ENCODE data around the gene DNAAF1.
A peak's percentile ranks its signal among the peaks of the same experiment; 100 is the strongest.

Gene DNAAF1

DNA sequence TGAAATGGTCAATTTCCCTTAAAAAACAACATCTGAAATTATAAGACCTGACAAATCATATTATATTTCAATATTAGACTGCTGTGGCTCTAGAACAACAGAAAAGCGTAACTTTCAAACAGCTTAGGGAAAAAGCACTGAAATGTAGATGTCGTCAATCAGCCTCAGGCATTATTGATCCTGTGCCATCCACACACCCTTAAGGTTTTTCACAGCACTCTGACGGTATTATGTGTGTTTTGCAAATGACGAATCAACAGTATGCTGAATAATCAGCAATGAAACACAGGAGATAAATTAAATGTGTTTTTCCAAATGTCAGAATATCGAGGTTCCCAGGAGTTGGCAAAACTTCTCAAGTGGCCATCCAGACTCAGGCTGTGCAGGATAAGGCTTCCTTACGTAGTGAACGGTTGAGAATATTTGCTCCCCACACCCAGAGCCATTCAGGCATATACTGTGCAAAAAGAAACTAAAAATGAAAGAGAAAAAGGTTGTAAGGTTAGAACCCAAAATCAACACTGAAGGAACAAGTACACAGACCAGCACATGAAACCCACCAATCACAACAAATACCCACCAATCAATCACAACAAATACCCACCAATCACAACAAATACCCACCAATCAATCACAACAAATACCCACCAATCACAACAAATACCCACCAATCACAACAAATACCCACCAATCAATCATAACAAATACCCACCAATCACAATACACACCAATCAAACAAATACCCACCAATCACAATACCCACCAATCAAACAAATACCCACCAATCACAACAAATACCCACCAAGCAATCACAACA, 20.6 kb upstream of the DNAAF1 start:
- no peak for DNase-seq

DNA sequence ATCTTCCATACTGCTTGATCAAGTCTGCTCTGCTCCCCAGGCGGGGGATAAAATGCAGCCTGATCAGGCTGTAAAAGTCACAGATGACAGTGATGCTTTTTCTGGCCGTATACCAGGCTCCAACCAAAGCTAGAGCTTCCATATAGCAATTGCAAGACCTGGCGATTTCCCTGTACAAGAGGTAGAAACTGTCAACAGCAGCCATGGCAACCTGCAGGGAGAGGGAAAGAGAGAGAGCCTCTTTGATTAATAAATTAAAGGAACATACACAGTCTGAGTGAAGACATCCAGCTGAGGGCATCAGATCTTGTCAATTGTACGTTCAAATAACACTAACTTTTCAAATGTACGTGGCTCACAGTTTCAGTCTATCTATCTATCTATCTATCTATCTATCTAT, 14.0 kb upstream of the DNAAF1 start:
- DNase-seq = no peak

DNA sequence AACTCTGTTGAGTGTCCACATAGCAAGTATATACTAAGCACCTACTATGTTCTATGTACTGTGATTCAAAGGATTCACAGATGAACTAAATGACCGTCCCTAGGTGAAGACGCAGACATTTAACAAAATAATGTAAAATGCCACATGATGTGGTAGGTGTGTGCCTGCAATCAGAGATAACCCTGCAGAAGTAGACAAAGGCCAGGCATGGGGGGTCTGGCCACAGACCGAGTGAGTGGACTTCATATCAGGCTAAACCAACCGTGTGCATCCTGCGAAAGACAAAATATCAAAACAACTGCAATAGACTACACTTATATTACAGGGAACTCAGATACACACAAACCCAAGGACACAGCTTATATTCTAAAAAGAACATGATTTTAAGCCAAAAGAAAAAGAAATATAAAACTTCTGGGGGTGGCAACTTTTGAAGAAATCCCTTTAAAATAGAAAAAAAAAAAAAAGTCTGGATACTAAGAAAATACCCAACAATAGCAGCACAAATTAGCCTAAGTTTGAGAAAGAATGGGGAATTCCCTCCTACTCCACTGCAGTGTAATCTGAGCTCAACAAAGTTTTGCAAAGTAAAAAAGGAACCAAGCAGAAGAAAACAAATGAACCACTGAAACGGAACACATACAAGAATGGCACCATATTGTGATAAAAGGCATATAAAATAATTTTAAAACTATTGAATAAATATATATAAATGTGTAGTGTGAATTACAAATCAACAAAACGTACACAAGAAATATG, 12.4 kb upstream of the DNAAF1 start:
- no peak for DNase-seq

DNA sequence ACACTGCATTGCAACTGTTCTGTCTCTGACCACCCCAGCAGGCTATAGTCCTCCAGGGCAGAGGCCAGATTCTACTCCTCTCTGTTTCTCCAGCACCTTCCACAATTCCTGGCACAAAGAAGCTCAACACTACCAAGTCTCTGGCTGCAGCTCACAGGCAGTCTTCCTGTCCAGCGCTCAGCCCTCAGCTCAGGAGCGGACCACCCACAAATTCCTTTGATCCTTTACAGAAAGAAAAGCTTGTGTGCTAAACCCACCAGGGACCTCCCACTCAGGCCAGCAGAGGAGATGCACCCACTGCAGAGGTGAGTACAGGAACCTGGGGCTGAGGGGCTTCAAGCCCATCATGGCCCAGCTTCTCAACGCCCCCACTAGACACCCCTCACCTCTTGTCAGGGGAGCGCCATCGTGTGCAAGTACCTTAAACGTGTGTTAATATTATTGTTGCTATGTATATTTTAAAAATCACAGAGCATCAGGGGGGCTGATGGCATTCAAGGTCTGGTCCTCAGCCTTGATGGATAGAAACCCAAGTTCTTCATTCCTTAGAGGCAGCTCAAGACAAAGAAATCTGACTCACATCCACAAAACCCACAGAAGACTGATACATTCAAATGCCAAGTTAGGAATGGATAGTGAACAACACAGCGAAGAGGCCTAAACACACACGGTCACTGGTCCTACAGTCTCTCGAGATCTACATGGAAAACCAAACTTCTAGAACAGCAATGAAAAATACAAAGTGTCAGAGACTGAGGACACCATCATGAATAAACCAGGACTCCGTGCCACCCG, 8.6 kb upstream of the DNAAF1 start:
- DNase-seq = peak in 1 of 14 donors; percentile 57

DNA sequence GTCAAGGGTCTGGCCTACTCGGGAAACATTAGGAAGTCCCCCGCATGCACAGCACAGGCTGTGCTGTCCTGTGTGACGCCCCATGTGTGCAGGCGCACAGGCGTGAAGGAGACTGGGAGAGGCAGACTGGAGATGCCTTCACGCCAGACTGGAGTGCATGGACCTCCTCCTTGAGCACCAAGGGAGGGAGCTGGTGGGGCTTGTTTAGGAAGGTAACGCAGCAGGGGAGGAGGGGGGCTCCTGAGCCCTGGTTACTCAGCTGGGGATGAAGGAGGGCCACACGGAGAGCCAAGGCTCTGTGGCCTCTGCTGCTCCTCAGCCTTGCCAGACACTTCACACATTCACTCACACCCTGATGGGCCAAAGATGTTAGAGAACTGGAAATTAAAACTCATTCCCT, 7.8 kb upstream of the DNAAF1 start:
- no peak for DNase-seq

DNA sequence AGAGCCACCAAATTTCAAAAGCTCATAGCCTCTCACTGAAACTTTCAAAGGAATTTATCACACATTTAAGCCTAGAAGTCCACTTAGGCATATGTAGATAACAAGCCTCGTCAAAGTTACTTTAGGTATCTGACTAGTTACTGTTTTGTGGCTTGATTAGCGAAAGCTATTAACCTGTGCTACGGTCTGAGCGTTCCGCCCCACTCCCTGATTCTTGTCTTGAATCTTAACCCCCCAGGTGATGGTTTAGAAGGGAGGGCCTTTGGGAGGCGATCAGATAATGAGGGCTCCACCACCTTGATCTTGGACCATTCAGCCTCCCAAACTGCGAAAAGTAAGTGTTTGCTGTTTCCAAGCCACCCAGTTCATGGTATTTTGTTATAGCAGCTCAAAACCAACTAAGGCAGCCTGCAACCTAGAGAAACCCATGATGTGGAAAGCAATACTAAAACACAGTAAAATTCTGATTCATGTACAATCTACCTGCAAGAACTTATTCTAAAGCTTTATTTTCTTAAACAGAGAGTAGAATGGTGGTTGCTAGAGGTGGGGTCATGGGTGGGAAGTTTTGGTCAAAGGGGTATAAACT, 7.2 kb upstream of the DNAAF1 start:
- DNase-seq = no peak

DNA sequence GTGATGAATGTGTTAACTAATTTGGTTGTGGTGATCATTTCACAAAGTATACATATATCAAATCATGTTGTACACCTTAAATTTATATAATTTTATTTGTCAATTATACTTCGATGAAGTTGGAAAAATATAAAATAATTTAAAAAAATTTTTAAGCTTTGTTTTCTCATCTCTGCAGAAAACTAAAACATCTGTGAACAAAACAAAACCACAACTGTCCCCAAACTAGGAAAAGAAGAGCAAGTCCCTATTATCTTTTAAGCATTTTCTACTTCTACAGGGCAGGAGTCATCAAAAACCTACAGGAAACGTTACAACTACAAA, 6.6 kb upstream of the DNAAF1 start:
- no peak for DNase-seq

DNA sequence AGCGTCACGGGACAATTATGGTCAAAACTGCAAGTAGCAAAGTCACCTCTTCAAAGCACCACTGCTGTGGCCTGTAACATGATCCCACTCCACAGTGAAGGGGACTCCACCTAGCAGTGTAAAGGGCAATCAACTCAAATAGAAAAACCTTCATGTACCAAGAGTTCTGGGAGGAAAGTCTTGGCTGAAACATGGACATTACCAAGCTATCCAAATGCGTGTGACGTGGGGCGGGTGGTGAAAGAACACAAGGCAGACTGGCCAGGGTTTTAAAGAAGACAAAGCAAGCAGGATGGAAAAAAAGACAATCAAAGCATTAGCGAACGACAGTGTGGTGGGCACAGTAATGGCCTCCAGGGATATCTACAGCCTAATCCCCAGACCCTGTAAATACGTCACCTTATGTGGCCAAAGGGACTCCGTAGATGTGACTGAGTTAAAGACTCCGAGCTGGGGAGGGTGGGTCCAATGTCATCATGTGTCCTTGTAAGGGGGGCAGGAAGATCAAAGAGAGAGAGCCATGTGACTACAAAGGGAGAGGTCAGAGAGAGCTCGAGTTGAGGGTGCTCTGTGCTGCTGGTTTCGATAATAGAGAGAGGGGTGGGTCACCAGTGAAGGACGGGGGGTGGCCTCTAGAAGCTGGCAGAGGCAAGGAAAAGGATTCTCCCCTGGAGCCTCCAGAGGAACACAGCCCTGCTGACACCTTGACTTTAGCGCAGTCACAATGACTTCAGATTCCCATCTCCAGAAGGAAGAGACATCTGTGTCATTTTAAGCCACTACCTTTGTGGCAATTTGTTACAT, 6.1 kb upstream of the DNAAF1 start:
- DNase-seq = no peak

DNA sequence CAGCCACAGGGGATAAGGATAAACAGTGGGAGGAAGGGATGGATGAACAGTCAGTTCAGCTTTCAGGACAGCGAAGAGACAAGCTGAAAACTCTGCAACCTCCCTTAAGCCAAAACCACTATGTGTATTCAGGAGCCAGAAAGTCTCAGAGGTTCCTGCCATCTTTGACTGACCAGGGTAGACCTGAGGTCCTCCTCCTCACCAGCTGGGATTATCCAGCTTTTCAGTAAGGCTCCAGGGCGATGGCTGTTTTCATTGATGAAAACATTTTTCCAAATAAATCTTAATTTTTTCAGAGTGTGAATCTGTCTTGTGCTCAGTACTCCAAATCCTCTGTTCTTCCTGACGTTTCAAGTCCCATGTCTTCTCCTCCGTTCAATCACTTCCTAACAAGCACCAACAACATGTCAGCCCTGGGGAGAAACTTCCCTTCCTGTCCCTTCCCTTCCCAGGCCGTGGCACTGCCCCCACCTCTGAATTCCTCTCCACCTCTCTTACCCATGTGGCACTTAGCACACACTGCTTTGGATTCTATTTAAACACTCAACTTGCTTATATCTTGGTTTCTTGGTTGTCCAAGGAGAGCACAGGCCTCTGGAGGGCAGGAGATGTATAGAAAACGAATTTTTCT, 5.4 kb upstream of the DNAAF1 start:
- no peak for DNase-seq

DNA sequence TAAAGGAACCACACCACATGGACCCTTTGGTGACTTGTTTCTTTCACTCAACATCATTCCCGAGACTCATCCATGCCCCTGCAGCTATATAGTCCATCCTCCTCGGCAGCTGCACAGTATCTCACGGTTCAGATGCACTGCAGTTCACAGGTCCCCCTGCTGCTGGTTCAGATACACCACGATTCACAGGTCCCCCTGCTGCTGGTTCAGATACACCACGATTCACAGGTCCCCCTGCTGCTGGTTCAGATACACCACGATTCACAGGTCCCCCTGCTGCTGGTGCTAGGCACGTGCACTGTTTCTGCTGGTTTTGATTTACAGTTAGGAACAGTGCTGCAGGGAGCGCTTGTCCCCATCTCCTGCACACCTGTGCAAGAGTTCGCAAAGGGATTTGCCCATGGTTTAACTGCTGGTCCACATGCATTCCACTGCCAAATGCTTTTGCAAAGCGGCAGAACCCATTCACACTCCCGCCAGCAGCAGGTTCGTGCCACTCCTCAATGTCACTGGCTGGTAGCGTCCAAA, 3.9 kb upstream of the DNAAF1 start:
- DNase-seq = no peak

DNA sequence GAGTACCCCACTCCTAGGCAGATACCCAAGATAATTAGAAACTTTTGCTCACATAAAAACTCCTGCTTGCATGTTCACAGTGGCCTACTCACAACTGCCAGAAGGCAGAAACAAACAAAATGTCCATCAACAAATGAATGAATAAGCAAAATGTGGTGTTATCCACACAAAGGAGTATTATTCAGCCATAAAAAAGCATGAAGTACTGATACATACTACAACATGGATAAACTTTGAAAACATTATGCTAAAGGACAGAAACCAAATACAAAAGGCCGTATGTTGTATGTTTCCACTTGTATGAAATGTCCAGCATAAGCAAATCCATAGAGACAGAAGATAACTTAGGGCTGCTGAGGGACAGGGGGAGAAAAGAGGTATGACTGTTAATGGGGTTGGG, 2.0 kb upstream of the DNAAF1 start:
- DNase-seq = no peak

DNA sequence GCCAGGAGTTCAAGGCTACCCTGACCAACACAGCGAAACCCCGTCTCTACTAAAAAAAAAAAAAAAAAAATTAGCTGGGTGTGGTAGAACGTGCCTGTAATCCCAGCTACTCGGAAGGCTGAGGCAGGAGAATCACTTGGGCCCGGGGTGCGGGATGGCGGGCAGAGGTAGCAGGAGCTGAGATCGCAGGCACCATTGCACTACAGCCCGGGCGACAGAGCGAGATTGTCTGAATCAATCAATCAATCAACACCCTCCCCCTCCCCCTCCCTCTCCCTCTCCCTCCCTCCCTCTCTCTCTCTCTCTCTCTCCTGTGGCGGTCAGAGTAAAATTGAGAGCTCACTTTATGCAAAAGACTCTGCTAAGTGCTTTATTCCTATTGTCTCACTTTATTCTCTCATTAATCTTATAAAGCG, 1.3 kb upstream of the DNAAF1 start:
- DNase-seq = no peak

DNA sequence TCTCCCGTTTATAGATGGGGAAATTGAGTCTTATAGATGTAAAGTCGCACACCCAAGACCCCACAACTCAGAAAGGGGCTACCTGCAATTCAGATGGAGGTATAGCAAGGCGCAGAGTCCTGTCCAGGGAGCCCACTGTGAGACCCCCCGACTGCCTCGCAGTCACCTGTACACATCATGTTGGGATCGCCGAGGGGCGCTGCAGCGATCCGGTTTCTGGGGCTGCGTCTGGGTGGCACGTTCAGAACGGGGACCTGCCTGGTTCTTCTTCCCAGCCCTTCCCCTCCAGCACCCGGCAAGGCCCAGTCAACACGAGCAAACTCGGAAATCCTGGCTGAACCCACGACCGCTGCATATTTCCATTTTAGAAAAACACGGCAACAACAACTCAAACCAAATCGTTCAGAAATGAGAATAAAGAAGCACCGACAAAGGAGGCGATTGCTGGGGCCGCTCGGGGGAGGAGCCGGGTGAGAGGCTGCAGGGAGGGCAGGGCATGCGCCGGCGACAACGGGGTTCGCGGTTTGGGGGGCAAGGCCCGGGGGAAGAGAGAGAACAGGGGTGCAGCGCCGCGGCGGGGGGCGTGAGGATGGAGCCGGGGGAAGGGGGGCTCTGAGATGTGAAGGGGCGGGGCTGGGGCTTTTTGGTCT, 774 bp upstream of the DNAAF1 start:
- DNase-seq = peak in 8 of 14 donors; percentile 12 to 55 (median 30)

DNA sequence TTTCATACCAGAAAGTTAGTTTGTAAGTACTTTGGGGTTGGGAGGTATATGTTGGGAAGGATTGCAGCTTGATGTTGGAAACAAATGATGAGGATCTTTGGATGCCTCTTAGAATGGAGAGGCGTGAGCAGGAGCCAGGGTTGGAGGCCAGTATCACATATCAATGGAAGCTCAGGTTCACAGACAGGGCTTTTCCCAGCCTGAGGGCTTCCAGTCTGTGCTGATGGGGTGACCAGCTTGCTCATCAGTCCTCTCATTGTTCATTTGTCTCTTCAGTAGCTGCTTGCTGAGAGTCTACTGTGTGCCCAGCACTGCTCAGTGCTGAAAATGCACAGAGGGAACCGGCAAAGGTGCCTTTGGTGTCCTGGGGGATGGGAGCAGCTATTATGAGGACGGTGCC, 5.8 kb downstream of the DNAAF1 start:
- DNase-seq = no peak

DNA sequence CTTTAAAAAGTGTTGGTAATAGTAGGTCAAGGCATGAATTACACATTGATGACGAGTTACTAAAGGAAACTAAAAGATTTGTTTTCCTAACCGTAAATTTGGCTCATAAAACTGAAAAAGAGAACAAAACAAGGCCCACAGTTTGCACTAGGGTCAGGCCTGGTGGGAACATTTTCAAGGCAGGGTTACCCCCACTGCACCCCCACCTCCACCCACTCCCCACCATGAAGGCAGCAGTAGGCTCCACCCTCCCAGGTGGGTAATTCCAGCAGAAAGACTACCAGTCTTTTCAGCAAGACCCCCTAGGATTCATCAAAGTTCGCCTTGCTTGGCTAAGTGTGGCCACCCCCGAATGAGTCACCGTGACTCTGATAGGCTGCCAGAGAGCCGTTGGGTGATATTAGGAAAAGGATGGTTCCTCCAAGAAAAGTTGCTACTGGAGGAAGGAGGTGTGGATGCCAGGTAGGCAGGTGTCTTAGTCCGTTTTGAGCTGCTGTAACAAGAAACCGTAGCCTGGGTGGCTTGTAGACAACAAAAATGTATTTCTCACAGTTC, 8.6 kb downstream of the DNAAF1 start:
- no peak for DNase-seq

DNA sequence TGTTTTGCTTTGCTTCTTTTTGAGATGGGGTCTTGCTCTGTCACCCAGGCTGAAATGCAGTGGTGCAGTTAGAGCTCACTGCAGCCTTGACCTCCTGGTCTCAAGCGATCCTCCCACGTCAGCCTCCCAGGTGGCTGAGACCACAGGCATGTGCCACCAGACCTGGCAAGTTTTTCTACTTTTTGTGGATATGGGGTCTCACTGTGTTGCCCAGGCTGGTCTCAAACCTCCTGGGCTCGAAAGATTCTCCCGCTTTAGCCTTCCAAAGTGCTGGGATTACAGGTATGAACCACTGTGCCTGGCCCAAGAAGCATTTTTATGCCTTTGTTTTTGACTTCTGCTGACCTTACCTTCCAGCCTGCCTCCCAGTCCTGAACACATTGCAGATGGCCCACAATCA, 10.1 kb downstream of the DNAAF1 start:
- DNase-seq = no peak

DNA sequence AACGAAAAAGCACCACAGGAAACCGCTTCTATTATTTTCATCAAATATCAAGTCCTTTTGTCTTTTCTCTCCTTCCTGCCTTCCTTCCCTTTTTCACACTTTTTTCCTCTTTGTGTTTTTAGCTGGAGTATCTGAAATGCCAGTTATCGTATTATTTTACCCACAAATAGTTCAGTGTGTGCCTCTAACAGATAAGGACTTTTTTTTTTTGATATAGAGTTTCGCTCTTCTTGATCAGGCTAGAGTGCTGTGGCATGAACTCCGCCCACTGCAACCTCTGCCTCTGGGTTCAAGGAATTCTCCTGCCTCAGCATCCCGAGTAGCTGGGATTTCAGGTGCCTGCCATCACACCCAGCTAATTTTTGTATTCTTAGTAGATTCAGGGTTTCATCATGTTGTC, 10.7 kb downstream of the DNAAF1 start:
- no peak for DNase-seq

DNA sequence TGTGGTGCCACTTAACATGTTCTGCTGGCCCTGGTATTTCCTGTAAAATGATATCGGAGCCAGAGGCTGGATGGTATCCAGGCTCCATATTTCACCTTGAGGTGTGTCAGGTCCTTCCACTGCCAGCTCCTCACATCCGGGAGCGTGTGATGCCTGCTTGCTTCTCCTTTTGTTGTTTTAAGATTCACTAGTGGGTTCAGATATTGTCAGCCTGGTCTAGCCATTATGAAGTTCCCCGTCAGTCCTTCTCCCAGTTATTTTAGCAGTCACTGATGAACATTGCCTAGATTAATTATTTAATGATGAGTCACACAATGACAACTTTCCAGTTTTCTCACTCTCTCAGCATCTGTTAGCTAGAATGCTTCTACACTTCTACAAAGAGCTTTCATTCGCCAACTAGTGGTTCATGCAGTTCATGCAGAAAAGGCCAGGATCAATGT, 11.3 kb downstream of the DNAAF1 start:
- DNase-seq = no peak

DNA sequence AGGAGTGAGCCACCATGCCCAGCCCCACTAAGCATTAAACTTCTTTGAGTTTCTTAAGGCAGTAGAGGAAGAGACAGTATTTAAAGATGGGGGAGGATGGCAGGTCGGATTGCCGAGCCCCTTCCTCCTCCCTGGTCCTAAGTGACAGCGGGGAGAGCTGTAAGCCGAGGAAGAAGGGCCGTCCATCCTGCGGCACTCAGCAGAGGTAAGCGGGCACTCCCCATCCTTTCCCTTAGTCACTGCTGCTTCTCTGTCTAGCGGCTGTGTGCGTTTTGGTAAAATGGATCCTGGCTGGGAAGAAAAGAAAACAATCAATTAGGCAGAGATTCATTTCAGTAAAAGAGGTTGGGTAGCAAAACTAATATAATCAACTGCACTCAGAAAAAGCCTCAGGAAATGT, 13.9 kb downstream of the DNAAF1 start:
- no peak for DNase-seq

DNA sequence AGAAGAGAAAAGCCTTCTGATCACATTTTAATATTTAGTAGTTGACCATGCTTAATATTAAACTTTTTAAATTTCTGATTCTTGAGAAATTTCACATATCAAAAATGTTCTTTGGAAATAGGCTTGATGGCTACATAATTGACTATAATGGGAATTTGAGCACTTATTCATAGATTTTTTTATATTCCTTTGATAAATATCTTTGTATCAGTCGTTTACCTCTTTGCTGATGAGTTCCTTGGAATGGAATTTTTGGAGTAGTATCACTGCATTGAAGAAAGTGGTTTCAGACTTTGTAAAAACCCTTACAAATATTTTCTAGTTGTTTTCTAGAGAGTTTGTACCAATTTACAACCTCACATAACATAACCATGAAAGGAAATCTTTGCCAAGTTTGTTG, 14.7 kb downstream of the DNAAF1 start:
- no peak for DNase-seq
